ENCODE measurements around the gene TNNI2.

Gene TNNI2

DNA sequence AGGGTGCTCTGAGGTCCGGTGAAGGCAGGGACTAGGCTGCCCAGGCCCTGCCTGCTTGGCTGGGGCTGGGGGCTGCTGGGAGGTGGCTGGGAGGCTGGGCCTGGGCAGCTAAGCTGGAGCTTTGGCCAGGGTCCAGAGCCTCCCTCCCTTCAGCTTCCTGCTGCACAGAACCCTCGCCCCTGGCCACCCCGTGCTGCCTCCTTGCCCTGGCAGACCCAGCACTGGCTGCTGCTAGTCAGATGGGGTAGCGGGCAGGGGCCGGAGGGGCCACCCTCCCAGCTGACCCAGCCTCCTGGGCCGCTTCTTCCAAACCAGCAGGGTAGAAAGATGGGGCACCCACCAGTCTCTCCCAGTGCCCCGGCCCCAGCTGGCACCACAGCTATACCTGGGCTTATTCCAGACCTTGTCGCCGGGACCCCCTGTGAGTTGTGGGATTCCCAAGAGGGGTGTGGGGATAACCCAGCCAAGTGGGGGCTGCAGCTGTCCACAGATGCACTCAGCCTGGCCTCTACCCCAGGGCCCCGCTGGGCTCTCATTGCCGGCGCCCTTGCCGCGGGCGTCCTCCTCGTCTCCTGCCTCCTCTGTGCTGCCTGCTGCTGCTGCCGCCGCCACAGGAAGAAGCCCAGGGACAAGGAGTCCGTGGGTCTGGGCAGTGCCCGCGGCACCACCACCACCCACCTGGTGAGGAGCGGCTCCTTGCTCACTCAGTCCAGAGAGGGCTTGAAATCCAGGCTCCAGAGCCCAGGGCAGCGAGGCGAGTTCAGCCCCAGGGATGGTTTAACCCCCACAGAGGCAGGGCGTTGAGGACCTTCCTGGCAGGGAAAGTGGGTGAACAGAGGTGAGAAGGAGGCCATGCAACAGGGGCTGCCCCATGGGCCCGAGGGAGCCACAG, 3.8 kb upstream of the TNNI2 start, which contains the start of gene SYT8:
Gene SYT8 (plus strand): TSS at position 212 of the 892 bp plus-strand sequence. CDS start 116 bp downstream, at position 328.
- no peak for DNase-seq

DNA sequence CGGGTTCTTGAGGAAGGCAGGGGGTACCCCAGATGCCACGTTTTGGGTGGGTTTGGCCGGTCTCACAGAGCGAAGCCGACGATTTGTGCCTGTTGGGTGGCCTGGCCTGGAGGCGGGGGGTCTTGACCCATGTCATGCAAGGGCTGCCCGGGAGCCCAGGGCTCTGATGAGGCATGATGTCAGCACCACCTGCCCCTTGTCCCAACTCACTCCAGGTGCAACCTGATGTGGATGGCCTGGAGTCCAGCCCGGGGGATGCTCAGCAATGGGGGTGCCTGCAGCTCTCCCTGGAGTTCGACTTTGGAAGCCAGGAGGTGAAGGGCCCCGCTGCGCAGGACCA, 3.1 kb upstream of the TNNI2 start:
- no peak for DNase-seq

DNA sequence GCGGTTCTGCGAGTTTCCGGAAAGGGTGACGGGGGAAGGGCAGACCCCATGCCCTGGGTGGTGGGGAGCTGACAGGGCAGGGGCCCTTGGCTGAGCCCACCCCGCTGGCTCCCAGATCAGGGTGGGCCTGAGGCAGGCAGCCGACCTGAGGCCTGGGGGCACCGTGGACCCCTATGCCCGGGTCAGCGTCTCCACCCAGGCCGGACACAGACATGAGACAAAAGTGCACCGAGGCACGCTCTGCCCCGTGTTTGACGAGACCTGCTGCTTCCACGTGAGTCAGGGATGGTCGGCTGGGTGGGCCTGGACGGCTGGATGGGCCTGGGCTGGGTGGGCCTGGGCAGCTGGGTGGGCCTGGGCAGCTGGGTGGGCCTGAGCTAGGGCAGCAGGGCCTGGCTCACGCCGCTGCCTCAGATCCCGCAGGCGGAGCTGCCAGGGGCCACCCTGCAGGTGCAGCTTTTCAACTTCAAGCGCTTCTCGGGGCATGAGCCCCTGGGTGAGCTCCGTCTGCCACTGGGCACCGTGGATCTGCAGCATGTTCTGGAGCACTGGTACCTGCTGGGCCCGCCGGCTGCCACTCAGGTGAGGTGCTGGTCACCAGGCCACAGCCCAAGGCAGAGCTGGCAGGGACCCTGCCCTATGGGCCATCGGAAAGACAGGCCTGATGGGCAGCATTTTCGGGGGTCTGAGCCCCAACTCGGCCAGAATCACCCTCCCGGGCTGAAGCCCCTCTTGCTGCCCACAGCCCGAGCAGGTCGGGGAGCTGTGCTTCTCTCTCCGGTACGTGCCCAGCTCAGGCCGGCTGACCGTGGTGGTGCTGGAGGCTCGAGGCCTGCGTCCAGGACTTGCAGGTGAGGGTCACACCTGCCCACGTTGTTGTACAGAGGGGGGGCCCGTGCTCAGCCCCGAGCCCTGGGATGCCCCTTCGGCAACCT, 2.5 kb upstream of the TNNI2 start:
- peak in 1 of 14 donors; percentile 6 for DNase-seq

DNA sequence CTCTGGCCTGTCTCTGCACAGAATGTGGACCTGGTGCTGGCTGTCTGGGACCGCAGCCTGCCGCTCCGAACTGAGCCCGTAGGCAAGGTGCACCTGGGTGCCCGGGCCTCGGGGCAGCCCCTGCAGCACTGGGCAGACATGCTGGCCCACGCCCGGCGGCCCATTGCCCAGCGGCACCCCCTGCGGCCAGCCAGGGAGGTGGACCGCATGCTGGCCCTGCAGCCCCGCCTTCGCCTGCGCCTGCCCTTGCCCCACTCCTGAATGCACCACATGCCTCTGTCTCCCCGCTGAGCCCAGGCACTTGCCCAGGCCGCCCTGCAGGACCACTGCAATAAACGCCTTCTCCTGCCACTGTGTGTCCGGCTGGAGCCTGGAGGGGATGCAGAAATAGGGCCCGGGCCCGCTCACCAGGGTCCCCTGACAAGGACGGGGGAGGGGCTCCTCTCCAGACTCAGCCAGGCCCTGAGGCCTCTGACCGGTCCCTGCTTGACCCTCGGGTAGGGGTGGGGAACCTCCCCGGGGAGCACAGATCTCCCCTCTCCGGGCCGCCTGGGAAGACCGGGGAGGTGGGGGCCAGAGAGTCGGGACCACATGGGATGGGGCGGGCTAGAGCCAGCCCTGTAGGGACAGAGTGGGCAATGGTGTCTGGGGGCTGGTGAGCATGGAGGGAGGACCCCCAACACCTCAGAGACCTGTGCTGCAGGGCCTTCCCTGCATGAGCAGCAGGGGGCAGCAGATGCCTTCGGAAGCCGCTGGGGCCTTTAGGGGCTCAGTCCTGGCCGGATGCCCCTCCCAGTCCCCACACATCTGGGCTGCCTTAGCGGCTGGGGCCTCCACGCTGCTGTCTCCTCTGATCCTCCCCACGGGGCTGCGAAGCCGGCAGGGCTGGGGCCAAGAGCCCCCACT, 1.4 kb upstream of the TNNI2 start:
- peak in 2 of 14 donors; percentile 20 to 25 for DNase-seq

DNA sequence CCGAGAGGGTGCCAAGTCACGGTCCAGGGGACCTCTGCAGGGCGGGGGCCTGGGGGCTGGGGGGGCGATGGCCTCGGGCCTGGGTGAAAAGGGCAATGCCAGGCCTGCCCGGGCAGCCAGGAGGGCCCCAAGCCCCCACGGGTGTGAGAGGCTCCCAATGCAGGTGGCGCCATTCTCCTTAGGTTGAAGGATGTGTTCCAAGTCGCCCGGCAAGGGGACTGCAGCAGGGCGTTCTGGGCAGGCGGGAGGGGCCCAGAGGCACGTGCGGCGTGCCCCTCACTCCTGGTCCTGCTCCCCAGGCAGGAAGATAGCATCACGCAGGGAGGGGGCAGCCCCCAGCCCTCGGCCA, 730 bp upstream of the TNNI2 start:
- no peak for DNase-seq

DNA sequence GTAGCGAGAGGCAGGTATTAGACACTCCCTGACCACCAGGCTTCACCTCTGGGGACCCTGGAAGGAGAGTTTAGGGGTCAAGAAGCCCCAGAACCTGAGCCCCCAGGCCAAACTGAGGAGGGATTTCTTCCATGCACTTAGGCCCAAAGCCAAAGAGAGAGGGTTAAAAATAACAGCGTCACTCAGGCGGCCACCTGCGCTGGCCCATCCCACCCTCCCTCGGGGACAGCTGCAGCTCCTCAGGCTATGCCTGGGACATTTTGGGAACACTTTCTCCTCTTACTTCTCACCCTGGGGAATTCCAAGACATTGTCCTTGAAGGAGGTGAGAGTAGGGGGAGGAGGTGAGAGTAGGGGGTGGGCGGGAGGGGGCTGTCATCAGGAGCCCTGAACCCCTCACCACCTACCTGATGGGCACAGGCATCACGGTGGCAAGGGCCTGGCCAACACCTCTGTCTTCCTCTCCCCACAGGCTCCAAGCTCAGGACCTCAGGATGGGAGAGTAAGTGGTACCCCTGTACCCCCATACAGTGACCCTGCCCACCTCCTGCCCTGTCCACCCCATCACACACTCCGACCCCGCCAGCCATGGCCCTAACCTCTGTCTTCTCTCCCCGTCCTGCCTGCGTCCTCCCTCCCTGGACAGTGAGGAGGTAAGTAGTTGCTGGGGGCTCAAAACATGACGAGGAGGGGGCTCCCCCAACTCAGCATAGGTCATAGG, 583 bp downstream of the TNNI2 start:
- DNase-seq: no peak

DNA sequence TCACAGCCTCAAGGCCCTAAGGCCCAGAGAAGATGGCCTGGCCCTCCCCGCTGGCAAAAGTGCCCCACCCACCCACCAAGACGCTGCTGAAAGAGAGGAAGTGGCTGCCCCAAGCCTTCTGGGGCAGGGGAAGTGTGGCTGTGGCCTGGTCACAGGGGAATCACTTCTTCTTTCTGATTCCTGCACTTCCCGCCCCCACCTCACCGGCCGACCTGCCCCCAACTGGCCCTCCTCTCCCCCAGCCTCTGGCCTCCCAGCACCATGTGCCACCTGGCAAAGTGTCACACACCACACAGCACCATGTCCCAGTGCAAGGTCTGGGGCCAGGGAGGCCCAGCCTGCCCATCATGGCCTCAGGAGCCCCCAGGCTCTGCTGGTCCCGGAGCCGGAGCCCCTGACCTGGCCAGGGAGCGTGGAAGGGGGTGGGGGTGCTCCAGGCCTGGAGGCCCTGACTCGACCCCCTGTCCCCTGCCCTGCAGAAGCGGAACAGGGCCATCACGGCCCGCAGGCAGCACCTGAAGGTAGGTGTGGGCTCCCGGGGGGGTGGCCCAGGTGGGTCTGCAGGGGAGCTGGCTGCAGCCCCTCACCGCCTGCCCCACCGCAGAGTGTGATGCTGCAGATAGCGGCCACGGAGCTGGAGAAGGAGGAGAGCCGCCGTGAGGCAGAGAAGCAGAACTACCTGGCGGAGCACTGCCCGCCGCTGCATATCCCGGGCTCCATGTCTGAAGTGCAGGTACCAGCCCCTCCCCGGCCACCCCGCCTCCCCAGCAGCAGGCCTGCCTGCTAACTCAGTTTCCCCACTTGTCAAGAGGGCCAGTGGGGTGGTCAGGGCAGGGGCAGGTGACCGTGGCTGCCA, 1.4 kb downstream of the TNNI2 start:
- DNase-seq: peak in 8 of 14 donors; percentile 27 to 56 (median 41)

DNA sequence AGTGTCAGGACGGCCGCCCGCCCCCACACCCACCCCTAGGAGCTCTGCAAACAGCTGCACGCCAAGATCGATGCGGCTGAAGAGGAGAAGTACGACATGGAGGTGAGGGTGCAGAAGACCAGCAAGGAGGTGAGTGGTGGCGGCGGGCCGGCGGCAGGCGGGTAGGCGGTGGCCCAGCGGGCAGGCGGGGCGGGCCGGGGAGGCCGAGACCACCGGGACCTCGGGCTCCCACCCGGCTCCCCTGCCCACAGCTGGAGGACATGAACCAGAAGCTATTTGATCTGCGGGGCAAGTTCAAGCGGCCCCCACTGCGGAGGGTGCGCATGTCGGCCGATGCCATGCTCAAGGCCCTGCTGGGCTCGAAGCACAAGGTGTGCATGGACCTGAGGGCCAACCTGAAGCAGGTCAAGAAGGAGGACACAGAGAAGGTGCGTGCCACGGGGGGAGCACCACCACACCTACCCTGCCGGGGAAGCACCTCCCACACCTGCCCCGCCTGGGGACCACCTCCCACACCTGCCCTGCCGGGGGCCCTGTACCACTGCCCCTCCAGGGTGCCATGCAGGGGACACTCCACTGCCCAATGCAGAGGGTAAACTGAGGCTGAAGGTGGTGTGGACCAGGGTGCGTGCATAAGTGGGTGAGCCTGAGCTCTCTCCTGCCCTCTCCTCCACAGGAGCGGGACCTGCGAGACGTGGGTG, 2.1 kb downstream of the TNNI2 start:
- DNase-seq: no peak

DNA sequence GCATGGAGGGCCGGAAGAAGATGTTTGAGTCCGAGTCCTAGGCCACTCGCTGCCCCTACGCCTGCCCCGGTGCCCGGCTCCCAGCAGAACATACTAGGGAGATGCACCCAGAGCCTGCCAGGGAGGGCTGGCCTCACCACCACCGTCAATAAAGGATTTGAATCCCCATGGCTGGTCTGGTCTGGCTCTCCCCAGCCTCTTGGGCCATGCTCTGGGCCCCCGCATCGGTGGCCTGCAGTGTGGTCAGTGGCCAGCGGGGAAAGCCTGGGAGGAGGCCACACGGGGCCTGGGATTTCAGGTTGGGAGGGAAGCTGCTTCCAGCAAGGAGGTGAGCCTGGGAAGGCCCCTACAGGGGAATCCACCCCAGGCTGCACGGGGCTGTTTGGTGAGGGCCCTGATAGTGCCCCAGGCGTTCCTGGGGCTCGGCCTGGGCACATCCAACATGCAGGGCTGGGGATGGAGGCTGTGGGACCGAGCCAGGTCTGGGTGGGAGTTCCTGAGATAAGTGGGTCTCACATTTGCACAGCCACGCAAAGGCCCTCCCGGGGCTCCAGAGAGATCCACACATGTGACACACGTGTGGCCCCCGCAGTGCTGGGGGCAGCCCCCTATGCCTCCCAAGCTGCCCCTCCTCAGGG, 2.8 kb downstream of the TNNI2 start:
- DNase-seq: no peak

DNA sequence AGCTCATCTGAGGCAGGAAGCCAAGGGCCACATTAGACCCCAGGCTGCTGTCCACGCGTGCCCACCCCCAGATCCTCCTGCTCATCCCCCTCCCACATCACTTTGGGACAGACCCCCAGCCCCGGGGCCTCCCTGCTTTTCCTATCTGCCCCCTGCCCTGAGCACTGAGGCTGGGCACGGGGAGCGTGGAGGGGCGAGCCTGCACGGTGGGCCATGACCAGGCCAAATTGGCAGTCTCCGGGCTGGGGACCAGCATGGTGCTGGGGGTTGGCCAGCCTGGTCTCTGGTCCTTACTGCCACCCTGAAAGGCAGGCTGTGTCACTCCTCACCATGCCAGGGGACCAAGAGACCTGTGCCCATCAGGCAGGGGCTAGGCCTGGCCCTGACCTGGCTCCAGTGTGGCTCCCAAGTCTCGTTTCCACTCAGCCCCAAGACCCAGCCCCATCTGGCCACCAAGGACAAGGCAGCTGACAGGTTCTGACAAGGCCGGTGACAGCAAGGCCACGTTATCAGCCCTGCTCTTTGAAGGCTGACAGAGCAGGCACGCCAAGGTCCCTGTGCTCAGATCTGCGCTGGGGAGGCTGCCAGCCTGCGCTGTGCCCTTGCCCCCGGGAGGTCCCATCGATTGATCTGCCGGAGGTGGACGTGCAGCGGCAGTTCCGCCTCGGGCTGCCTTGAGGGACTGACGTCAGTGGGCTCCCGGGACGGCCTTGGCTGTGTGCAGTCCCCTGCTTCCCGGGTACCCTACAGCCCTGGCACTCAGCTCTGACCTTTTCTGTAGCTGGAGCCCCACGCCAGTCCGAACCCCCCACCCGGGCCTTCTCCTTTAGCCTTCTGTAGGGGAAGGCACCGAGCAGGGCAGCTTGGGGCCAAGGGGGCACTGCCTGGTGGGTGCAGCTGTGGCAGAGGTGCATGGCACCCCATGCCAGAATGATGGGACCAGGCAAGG, 3.6 kb downstream of the TNNI2 start:
- no peak for DNase-seq

DNA sequence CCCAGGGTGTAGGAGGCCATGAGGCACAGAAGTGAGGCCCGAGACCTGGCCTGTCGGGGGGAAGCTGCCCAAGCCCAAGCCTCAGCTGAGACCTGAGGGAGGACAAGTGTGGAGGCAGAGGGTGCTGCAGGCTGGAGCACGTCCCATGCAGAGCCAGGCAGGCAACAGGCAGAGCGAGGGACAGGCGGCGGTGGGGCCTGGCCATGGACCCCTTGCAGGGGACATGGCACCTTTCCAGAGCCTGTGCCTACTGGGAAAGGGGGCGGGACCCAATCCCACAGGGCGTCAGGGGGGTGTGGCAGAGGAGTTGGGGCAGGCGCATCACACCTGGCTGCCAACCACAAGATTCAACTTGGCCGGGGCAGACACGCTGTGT, 4.3 kb downstream of the TNNI2 start:
- DNase-seq: no peak

DNA sequence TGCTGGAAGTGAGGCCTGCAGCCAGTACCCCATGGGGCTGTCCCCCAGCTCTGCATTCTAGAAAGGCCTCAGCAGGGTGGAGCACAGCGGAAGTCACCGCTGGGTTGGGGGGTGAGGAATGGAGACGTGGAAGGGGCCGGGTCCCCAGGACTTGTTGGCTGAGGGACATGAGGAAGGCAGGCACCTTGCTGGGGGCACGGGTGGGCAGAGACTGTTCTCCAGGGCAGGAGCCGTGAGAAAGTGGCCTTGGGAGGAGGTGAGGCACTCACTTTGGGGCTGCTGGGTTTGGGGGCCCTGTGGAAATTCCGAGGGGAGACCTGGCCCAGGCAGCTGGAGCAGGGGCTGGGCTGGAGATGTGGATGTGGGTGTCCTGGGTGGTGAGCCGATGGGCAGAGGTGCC, 5.0 kb downstream of the TNNI2 start:
- DNase-seq: no peak

DNA sequence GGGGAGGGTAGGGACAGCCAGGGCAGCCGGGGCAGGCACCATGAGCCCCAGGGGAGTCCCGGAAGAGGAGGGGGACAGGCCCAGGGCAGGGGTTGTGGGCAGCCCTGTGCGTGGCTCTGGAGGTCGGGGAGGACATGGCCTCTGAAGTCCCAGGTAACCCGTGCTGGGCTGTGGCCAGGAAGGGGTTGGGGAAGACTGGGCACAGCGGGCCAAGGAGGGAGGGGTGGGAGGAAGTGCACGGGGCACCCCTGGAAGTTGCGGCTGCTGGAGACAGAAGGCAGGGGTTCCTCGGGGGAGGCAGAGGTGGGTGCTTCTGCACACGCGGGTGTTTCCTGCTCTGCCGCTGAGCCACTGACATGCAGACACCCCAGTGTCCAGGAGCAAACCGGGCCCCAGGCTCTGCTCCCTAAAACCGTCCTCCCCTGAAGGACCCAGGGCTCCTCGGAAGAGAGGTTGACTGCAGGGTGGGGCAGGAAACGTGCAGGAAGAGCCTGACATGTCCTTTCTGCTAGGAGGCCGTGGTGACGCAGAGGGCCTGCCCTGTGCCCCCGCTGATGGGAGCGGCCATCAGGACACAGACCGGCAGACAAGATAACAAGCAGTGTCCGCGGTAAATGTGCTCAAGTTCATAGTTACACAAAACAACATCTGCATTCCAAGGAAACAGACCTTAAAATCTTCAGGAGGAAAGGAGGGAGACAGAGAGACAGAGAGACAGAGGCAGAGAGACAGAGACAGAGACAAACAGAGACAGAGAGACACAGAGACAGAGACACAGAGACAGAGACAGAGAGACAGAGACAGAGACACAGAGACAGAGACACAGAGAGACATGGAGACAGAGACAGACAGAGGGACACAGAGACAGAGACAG, 5.7 kb downstream of the TNNI2 start:
- DNase-seq: no peak

DNA sequence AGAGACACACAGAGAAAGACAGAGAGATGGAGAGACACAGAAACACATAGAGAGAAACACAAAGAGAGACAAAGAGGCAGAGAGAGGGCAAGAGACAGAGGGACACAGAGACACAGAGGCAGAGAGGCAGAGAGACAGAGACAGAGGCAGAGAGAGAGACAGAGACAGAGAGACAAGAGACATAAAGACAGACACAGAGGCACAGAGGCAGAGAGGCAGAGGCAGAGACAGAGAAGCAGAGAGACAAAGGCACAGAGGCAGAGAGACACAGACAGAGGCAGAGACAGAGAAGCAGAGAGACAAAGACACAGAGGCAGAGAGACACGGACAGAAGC, 6.3 kb downstream of the TNNI2 start:
- no peak for DNase-seq

DNA sequence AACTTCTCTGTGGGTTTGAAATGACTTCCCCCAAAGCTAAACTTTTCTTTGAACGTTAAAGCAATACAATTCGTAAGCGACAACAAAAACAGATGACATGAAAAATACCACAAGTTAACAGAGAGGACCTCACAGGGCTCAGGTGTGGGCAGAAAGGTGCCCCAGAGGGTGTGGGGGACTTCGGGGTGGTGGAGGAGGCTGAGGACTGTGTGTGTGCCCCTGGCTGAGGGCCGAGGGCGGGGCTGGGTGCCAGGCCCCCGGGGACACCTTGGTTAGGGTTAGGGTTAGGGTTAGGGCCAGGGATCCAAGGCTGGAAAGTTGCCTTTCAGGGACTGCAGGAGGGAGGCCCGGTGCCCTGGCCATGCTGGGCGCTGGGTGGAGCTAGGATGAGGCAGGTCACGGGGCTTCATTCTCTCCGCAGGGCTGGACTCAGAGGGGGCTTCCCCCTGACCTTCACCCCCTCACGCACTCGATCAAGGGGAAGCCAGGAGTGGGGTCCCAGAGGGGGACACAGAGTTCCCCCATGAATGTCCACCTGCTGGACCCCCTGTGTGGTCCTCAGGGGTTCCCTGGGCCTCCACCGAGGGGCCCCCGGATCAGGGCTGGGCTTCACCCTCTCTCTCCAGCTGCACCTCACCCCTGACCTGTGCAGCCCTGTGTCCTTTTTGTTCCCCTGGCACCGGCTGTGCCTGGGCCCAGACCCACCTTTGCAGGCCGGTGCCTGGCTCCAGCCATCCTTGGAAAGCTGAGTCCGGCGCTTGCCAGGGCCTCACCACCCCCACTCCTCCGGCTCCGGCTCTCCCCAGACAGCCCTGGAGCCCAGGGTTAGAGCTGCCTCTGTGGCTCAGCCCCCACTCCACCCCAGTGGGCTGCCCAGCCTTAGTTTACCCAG, 7.0 kb downstream of the TNNI2 start:
- DNase-seq: no peak

DNA sequence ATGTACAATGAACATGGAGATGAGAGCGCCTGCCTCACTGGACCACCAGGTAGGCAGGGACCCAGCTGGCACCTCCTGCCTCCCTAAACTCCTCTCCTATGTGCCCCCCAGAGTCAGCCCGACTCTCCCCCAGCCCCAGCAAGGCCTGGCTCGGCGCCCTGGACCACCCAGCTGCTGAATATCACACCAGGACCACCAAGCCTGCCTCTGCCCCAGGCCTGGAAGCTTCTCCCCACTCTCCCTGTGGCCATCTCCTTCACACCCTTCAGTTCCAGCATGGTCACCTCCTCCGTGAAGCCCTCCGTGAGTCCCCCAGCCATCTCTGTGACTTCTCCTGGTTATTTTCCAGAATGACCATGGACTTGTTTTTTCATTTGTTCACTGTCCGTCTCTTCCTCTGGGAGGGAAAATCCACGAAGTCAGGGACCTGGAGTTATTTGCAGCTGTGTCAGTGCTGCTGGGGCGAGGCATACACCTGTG, 7.7 kb downstream of the TNNI2 start:
- DNase-seq: no peak
